DMS153 (cell line): ENCODE results near the gene ATP6V1D.
"Not testable (repeated sequence)": the region's sequence is repeated elsewhere in the genome, so short reads cannot be mapped to it uniquely, and the experiment has no call there.

Experiments used
- DNase-seq: peaks from one replicate; lab custom pipeline; 2025; lab: John Stamatoyannopoulos, UW

ATP6V1D gene

DNA sequence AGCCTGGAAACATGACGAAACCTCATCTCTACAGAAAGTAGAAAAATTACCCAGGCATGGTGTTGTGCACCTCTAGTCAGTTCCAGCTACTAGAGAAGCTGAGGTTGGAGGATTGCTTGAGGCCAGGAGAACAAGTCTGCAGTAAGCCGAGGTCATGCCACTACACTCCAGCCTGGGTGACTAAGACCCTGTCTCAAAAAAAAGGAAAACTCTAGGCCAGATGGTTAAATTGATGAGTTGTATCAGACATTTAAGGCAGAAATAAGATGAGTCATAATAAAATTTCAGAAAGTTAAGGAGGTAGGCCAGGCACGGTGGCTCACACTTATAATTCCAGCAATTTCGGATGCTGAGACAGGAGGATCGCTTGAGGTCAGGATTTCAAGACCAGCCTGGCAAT, 11.2 kb upstream of the ATP6V1D start:
- no peak for DNase-seq

GRCh38 chr14:67365476-67365875, 5.9 kb upstream of the ATP6V1D start:
- no peak for DNase-seq

DNA sequence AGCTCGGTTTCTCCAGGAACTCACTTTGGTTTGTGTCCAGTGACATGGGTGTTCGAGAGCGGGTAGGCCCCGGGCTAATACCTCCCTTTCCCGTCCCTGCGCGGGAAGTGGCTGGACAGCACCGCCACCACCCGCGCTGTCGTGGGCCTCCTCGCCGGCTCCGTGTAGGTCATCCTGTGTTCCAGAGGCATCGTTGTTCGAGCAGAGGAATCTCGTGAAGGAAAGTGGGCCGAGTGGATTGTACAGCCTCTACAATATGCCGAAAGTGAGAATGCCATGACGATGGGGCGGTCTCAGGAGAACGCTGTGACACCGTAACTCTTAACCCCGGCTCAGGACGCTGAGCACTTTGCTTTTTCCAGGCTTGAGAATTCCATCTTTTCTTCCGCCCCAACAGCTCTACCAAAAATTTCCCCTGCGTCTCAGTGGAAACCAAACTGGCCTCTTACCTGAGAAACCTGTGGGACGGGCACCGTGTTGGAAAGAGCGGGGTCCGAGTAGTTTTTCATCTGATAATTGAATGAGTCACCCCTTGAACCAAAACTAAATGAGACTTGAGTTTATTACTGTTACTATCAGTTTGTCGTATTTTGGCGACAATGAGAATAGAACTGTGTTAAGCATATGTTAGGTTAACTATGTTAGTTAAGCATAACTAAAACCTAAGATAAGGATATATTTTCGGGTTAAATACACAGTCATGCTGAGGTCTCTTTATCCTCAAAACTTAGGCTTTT, 1.0 kb upstream of the ATP6V1D start:
- DNase-seq, result no peak

DNA sequence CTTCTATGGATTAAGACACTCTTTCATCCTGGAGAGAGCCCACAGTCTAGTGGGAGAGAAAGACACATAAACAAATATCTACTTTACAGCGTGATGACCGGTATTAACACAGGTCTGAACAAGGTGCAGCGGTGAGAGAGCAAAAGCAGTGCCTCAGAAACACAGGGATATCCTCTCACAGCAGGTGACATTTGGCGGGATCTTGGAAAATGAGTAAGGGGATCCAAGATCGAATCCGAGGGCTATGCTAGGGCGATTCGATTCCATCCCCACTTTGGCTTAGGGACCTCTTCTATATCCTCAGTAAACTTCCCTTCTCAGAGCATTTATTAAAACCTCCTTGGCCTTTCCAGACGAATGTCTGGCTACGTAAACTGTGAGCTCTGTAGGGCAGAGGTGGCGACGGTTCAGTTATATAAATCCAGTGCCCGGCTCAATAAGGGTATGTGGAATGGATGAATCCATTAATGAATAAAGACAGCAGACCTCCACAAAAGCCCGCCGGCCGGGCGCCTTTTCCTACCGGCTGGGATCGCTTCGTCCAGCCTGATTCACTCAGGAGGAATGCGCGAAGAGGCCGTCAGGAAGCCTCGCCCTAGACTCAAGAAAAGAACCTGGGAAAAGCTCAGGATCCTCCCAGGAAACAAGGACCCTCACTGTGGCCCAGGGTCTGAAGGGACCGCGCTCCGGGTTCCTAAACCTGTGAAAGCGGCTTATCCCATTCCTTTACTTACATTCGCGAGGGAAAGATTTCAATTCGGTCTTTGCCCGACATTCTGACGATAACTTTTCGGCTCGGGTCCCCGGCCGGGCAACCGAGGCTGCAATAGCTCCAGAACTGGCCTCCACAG, 455 bp downstream of the ATP6V1D start:
- DNase-seq, result no peak

DNA sequence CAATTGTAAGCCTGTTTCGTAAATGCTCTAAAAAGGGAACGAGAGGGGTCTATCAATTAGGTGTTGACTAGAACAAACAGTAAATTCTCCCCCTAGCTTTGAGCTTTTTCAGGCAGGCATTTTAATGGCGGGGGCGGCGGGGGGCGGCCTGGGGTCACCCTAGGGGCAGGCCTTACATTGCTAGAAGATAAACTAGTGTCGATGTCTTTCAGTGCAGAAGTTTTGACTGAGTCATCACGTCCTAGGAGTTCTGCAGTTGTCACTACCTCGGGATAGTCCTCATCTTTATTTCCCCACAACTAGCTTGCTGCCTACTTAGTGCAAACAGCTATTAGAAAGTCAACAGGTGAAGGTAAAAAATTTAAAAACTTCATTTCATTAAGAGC, 1.6 kb downstream of the ATP6V1D start:
- DNase-seq, result no peak

DNA sequence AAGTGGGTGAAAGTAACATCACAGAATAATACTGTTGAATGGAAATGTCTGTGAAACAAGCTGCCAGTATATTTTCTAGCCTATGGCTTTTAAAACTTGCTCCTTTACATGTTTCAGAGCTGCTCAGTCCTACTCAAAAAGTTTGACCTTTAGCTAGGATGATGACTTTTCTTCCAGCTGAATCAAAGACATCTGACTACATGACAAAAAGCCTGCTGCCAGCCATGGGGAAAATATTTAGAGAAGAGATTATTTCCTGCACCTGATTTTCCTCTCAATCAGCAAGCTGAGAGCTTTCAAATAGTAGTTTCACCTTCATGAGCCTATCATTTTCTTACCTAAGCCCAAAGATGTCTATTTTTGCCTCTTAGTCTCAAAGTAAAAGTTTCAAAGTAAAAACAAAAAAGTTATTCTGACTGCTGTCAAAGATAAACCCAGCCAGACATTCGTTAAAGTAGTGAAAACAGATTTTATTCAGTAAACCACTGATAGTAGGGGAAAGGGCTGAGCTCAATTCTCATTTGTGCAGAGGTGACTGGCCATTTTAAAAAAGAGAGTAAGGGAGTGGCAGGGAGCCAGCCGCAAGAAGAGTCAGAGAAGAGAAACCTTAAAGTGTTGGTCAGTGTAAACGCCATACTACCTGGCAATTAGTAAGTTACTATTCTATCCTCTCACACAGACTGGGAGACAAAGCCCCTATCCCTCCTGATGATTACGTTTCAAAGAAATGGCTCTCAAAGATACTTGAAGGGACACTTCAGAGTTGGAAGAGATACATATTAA, 2.2 kb downstream of the ATP6V1D start:
- no peak for DNase-seq

- DNase-seq, result no peak
Observed at GRCh38 chr14:67352055-67352454, 7.5 kb downstream of the ATP6V1D start.

DNA sequence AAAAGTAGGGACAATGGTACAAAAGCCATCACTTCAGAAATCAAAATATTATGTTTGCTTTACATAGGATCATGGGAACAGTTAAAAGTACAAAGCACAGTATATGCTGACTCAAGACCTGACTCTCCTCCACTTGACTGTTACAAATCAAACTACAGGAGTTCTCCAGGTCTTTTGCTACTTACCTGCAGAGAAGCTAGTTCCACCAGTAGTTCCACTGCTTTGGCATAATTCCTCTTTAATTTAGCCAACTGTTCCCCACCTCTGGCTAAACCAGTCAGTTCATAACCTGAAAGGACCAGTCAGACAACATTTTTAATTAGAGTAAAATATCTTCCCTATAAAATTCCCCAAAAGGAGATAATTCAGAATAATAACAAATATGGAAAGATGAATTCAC, 14.0 kb downstream of the ATP6V1D start:
- DNase-seq, result no peak

GRCh38 chr14:67343601-67344230, 15.9 kb downstream of the ATP6V1D start:
- DNase-seq, result no peak

- DNase-seq, result not testable (repeated sequence)
Observed at GRCh38 chr14:67341231-67341630, 18.4 kb downstream of the ATP6V1D start.

DNA sequence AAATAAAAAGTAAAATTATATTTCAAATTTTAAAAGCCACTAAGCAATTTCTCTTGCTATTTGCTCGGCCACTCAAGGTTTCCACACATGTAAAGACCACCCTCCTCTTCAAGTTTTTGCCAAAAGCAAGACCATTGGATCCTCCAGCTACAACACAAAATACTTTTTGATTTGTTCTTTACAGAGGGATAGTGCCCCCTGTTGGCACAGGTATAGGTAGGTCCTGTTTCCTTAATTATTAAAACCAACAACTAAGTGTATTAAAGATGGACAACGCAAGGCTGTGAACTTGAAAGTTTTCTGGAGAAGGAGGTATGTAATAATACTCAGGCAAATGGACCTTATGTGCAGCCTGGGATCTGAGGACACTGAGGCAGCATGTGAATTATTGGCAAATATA, 23.8 kb downstream of the ATP6V1D start:
- no peak for DNase-seq

- DNase-seq, result no peak
Observed at GRCh38 chr14:67332468-67332867, 27.1 kb downstream of the ATP6V1D start.

DNA sequence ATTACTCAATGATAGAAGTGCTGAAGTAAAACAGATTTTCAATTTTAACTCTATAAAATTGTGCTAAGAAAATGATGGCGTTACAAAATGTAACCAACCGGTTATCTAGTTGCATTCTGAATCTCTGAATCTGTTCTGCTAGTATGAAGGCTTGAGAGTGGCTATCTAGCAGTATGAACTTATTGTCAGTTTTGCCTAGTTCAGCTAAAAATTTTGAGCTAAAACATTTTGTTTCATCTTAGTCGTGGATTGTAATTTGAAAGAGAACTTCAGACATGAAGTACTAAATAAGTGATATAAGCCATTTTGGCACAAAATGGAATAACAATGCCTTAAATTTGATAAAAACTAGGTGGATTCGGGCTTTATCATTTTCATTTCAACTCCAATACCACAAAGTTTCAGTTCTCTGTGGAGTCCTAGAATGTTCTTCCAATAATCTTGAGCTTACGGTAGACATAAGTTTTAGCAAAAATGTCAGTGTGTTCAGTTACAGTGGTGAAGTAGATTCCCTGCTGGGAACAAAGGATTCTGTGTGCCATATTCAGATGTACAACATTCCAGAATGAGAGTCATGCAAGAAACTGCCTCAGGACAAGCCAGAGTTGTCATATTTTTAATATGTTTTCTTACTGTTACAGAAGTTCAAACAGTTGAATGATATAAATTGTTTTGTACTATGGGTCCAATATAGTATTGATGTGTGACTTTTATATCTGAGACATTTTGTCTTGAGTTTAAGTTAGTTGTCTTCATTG, 28.1 kb downstream of the ATP6V1D start:
- DNase-seq, result no peak

- not testable (repeated sequence) for DNase-seq
Observed at GRCh38 chr14:67329666-67330065, 29.9 kb downstream of the ATP6V1D start.

DNA sequence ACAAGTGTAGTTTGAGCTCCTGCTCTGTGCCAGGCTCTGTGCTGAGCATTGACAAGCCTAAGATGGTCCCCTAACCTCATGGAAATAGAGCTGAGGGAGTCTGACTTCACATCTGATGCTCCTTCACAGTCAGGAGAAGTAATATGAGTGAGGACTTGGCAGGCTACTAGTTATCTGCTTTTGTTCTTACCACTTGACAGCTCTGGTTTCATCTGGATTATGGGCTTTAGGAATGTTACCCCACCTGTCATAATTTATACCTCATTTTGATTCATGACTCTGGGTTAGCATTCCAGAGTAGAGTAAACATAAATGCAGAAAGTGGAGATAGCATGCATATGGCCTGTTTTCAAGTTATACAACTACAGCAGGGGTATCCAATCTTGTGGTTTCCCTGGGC, 40.5 kb downstream of the ATP6V1D start:
- no peak for DNase-seq

DNA sequence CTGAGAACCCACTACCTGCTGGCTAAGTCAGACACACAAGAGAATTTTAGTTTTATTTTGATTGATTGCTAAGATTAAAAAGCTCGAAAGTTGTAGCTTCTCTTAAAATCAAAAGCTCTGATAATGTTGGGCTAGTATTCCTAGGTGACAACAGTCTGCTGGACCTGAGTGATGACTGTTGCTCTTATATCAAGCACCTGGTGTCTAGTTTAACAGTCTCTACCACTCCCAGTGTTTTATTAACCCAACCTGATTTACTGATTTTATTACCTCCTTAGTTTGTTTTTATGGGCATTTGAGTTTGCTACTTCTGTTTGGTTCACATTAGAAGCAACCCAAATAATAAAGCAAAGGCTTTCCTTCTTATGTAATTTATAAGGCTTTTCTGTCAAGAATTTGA, 41.8 kb downstream of the ATP6V1D start:
- peak; percentile 10 for DNase-seq

- peak; percentile 32 for DNase-seq
Observed at GRCh38 chr14:67313153-67313552, 46.5 kb downstream of the ATP6V1D start.

DNA sequence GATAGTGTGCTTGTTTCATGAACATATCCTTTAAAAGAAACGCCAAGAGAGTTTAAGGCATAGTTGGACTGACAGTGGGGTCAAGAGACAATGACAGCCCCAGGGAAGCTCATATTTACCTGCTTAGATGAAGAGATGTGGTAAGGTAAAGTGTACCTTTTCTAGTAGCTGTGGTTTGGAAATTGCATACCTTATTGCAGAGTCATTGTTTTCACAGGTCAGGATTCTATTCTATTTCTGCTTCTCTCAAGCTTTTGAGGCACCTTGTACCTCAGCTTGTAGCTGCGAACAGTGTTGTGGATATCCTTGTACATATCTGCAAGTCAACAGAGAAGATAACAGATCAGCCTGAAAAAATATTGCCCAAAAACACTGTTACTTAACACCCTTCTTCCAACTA, 47.7 kb downstream of the ATP6V1D start:
- DNase-seq, result no peak
